Right ventricle myocardium superior (tissue), 1 donor: ENCODE data around the gene KIAA0408. TPM values are rescaled to one million over a fixed set of nuclear protein-coding genes. Genes with fewer than 3 reads are reported as not detected.
"Not testable (repeated sequence)": the region's sequence is repeated elsewhere in the genome, so short reads cannot be mapped to it uniquely, and the experiment has no call there.

Experiments used
- ATAC-seq: fragments of 200-7000 bp; cut with Tn5 transposase; one replicate; pipeline ENCODE4 v1.9.1; 2020; ENCODE audit warnings: mild to moderate bottlenecking; ENCODE audit not compliant: poor library complexity
- DNase-seq: peaks from one replicate; pipeline ENCODE4 v3.0.0-alpha.2; 2020
- intact Hi-C: fragments of 100-400 bp; cut with DNase I; formaldehyde crosslinking; loops from one replicate; pipeline ENCODE4 v1.11.2; 2022
- total RNA-seq: library from RNA; stranded (reverse); fragmentation: NEBNext Ultra II Directional; extraction: Animal tissue kit (Norgen Biotek cat#: 25700); gene quantifications from one replicate; pipeline ENCODE4 v1.2.1, GENCODE V29; 2021
- donor health status: DM: no; HTN: yes; CAD: no; lungs with severe emphysema.

Gene KIAA0408
- total RNA-seq, 1 donor from 2014 or later, result 3.1 TPM

DNA sequence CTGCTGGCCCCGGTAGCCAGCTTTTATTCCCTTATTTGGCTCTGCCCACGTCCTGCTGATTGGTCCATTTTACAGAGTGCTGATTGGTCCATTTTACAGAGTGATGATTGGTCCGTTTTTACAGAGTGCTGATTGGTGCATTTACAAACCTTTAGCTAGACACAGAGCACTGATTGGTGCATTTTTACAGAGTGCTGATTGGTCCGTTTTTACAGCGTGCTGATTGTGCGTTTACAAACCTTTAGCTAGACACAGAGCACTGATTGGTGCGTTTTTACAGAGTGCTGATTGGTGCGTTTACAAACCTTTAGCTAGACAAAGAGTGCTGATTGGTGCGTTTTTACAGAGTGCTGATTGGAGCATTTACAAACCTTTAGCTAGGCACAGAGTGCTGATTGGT lies 30.6 kb downstream of the KIAA0408 start:
- intact Hi-C loops, result not testable (repeated sequence)

DNA sequence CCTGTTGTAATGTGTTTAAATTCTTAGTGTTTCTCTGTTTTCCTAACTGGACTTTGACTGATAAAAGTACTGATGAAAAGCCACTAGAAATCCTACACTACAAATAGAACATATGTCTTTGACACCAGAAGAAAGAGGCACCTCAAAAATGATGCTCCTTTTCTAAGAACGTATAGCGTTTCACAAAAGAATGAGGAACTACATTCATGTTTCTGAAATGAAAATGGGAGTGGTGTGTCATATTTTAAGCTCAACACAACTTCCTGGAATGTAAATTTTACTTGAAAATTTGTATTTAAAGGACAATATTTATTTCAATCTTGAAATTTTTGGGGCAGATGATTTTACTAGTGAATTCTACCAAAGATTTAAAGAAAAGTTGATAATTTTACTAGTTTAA lies 35.3 kb downstream of the KIAA0408 start:
- ATAC-seq (no peak), DNase-seq (no peak)
- intact Hi-C loops, result no loop called here

More for the DNA sequence above, 30.6 kb downstream of the KIAA0408 start:
- not testable (repeated sequence) for ATAC-seq, DNase-seq

DNA sequence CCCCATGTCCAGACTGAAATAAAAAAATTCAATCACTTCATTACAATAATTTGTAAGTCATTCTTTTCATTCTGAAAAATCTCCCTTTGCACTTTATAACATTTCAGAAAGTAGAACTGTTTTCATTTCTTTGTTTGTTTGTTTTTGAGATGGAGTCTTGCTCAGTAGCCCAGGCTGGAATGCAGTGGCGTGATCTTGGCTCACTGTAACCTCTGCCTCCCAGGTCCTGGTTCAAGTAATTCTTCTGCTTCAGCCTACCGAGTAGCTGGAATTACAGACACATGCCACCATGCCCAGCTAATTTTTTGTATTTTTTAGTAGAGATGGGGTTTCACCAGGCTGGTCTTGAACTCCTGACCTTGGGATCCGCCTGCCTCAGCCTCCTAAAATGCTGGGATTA lies 38.0 kb downstream of the KIAA0408 start:
- ATAC-seq, intact Hi-C loops, DNase-seq: not testable (repeated sequence)

DNA sequence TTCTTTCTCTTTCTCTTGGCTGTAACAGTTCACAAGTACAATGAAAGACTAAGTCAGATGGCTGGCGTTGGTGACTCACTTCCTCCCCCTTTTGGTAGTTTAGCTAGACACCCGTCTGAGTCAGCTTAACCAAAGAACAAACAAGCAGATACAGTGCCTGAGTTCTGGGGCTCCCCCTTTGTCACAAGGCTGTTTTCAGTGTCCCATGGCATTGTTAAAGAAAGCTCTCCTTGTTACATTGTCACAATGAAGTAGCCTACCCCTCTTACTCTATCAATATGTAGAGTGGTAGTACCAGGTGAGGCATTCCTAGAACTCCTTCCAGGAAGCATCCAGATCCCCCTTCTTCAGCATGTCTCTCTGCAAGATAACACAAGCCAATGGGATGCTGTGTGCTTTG lies 38.6 kb downstream of the KIAA0408 start:
- peak; percentile 89 for ATAC-seq
- intact Hi-C loops, result no loop called here

DNA sequence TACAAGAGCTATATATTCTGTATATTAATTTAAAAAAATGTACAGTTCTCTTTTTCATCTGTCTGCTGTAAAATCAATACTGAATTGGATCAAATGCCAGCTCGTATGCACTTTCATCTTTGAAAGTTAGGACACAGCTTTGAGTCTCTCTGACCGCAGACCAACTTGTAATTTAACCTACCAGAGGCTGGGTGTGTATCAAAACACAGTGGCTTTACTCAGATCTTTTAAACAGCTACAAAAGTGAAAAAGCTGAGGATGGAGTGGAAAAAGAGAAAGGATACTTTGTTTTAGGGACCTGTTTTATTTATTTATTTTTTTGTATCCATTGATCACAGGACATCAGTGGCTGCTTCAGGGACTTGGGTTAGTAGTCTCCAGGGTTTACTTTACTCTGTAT lies 44.1 kb downstream of the KIAA0408 start:
- intact Hi-C loops, result no loop called here
- no peak for ATAC-seq
- DNase-seq, result no peak

More for the DNA sequence above, 38.6 kb downstream of the KIAA0408 start:
- no peak for DNase-seq

DNA sequence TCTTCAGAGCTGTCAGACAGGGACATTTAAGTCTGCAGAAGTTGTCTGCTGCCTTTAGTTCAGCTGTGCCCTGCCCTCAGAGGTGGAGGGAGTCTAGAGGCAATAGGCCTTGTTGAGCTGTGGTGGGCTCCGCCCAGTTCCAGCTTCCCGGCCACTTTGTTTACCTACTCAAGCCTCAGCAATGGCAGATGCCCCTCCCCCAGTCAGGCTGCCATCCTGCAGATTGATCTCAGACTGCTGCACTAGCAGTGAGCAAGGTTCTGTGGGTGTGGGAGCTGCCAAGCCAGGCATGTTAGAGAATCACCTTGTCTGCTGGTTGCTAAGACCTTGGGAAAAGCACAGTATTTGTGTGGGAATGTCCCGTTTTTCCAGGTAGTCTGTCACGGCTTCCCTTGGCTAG lies 46.1 kb downstream of the KIAA0408 start:
- intact Hi-C loops, ATAC-seq, DNase-seq: not testable (repeated sequence)

DNA sequence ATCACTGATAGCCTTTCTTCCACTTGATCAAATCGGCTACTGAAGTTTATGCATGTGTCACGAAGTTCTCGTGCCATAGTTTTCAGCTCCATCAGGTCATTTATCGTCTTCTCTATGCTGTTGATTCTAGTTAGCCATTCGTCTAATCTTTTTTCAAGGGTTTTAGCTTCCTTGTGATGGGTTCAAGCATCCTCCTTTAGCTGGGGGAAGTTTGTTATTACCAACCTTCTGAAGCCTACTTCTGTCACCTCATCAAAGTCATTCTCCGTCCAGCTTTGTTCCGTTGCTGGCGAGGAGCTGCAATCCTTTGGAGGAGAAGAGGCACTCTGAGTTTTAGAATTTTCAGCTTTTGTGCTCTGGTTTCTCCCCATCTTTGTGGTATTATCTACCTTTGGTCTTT lies 47.2 kb downstream of the KIAA0408 start:
- ATAC-seq, intact Hi-C loops, DNase-seq: not testable (repeated sequence)

Other genes starting within 250 kb of the KIAA0408 start
- 47.3 TPM for gene RNF146, start 192.5 kb downstream of the KIAA0408 start, total RNA-seq
- gene ECHDC1, start 115.8 kb downstream of the KIAA0408 start, total RNA-seq, result 41.8 TPM
- gene C6orf58, start 117.8 kb upstream of the KIAA0408 start, total RNA-seq, result not detected